Gastrocnemius medialis (tissue), 4 donors: Measurements from ENCODE around the gene CARD9.

Experiments used
- CTCF ChIP-seq, 5 experiments: fragments of 450-650 bp in 3 of 5; fragments of 200-600 bp in 2 of 5; sonication (generic) in 2 of 5; IDR thresholded peaks in 4 of 5; conservative IDR thresholded peaks in 1 of 5; 1 replicate in 4 of 5; 2 replicates in 1 of 5; pipeline ENCODE4 v1.5.1; 2016 to 2019; ENCODE audit warnings: antibody characterized with exemption in 5 of 5, mild to moderate bottlenecking in 3 of 5, moderate library complexity in 3 of 5
- POLR2A ChIP-seq, 2 donors: fragments of 450-650 bp; IDR thresholded peaks; one replicate each; pipeline ENCODE4 v1.6.1; 2017; ENCODE audit warnings: antibody characterized with exemption in 2 of 2, mild to moderate bottlenecking in 2 of 2, moderate library complexity in 2 of 2

GRCh38 chr9:136358888-136359287 lies 14.6 kb downstream of the CARD9 start:
- TF ChIP-seq POLR2A (IDR thresholded peaks at IDR 0.05) (no peak), CTCF (IDR thresholded peaks at IDR 0.05 in 4 of 5, conservative IDR thresholded peaks at IDR 0.05 in 1 of 5) (no peak)
